Stomach (tissue), 9 donors: Measurements from ENCODE around the gene LSM3. TPM values are rescaled to one million over a fixed set of nuclear protein-coding genes. Genes with fewer than 3 reads are reported as not detected.

Experiments
- DNase-seq, 2 donors: peaks; one replicate each; pipeline versions ENCODE4 v3.0.0 to v3.0.0-alpha.2; 2013 to 2019
- H3K27ac ChIP-seq, 5 donors: fragments of 200-600 bp in 4 of 5; sonication (generic) in 4 of 5; one replicate each; pipeline ENCODE4 v1.5.1; 2013 to 2019; ENCODE audit warnings: mild to moderate bottlenecking in 1 of 5, moderate library complexity in 1 of 5
- H3K27me3 ChIP-seq, 3 donors: fragments of 200-600 bp; sonication (generic); one replicate each; pipeline ENCODE4 v1.5.1; 2017 to 2019; ENCODE audit warnings: mixed run types in 1 of 3
- H3K36me3 ChIP-seq, 4 donors: fragments of 200-600 bp; sonication (generic); 1 replicate in 3 of 4; 2 replicates in 1 of 4; pipeline ENCODE4 v1.5.1; 2016 to 2019
- H3K4me1 ChIP-seq, 4 donors: fragments of 200-600 bp; sonication (generic); one replicate each; pipeline ENCODE4 v1.5.1; 2016 to 2019
- H3K4me3 ChIP-seq, 4 donors: fragments of 200-600 bp; sonication (generic) in 3 of 4; one replicate each; pipeline ENCODE4 v1.5.1; 2016 to 2019; ENCODE audit warnings: mild to moderate bottlenecking in 1 of 4
- H3K9me3 ChIP-seq, 4 donors: fragments of 200-600 bp; sonication (generic); one replicate each; pipeline ENCODE4 v1.5.1; 2016 to 2019
- EP300 ChIP-seq: sonication (generic); formaldehyde crosslinking; IDR thresholded peaks from one replicate; pipeline ENCODE4 v1.6.1; 2017; ENCODE audit warnings: antibody characterized with exemption
- POLR2A ChIP-seq, 4 donors: fragments of 450-650 bp; IDR thresholded peaks; one replicate each; pipeline ENCODE4 v1.6.1; 2016; ENCODE audit warnings: antibody characterized with exemption in 4 of 4, control low read depth in 2 of 4, mild to moderate bottlenecking in 1 of 4, moderate library complexity in 1 of 4
- POLR2AphosphoS5 ChIP-seq, 3 donors: sonication (generic); formaldehyde crosslinking; IDR thresholded peaks; one replicate each; pipeline ENCODE4 v1.6.1; 2016; ENCODE audit warnings: antibody characterized with exemption in 3 of 3
- WGBS, 5 donors: extraction: QIAGEN DNeasy Blood & Tissue Kit in 3 of 5; methylation state at CpG; one replicate each; pipeline versions ENCODE4 v1.1.5 to v1.1.7; 2013 to 2018; 5-methylcytosine and 5-hydroxymethylcytosine counted together
- intact Hi-C: fragments of 100-400 bp; cut with DNase I; formaldehyde crosslinking; loops from one replicate; pipeline ENCODE4 v1.15.1; 2023; ENCODE audit warnings: low total_unique reads
- polyA plus RNA-seq, 3 donors: library from polyadenylated mRNA; stranded (reverse); fragments of 200-250 nt; gene quantifications; one replicate each; pipeline ENCODE4 v1.2.3, GENCODE V29; 2013
- total RNA-seq, 5 donors: library from RNA; depleted of rRNA; stranded (reverse); fragments of >200 nt; gene quantifications; one replicate each; pipeline versions ENCODE4 v1.1.0 to v1.2.3, GENCODE V29; 2014 to 2016
- TF ChIP-seq, protein P1 (sequence below), 7 experiments: fragments of 450-650 bp in 4 of 7; fragments of 200-600 bp in 3 of 7; sonication (generic) in 3 of 7; IDR thresholded peaks; one replicate each; pipeline ENCODE4 v1.5.1; 2016 to 2019; ENCODE audit warnings: antibody characterized with exemption in 7 of 7, control low read depth in 2 of 7, mild to moderate bottlenecking in 1 of 7
- donor health status: healthy with polysubstance abuse.
- donor health status: Bipolar disorder and iron deficiency.
- donor health status: healthy.

The LSM3 gene
- total and polyA plus RNA-seq, 8 donors = 2.2 to 15.0 (median 11.0) TPM

DNA sequence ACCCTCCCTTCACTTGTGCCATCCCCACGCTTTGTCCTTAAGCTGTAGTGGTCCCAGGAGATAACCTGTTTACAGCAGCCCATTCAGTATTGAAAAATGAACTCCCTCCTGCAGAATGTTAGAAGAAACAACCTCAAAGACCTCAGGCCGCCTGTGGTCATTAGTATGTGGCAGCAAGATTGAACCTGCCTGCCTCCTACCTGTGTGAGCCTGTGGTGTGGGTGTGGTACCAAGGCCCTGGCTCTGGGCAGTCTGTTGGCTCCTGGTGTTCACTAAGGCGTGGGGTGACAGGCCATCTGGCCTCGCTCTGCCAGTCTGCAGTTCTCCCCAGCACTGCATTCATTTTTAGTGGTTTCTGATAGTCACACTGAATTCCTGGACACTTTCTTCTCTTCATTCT lies 21.0 kb downstream of the LSM3 start:
- Histone ChIP-seq H3K27me3 (no peaks in the 10 kb centered on the region), H3K4me3 (no peak overlapping the region), H3K27ac (no peak overlapping the region), H3K4me1 (peaks cover 3 to 29% (median 13%) of the 10 kb centered on the region in 4 donors), H3K36me3 (peaks cover 0 to 33% (median 26%) of the 10 kb centered on the region in 4 donors), H3K9me3 (no peaks in the 10 kb centered on the region)
- no peak for DNase-seq
- no peak for TF ChIP-seq POLR2AphosphoS5 (IDR thresholded peaks at IDR 0.05)
- TF ChIP-seq, protein P1, sequence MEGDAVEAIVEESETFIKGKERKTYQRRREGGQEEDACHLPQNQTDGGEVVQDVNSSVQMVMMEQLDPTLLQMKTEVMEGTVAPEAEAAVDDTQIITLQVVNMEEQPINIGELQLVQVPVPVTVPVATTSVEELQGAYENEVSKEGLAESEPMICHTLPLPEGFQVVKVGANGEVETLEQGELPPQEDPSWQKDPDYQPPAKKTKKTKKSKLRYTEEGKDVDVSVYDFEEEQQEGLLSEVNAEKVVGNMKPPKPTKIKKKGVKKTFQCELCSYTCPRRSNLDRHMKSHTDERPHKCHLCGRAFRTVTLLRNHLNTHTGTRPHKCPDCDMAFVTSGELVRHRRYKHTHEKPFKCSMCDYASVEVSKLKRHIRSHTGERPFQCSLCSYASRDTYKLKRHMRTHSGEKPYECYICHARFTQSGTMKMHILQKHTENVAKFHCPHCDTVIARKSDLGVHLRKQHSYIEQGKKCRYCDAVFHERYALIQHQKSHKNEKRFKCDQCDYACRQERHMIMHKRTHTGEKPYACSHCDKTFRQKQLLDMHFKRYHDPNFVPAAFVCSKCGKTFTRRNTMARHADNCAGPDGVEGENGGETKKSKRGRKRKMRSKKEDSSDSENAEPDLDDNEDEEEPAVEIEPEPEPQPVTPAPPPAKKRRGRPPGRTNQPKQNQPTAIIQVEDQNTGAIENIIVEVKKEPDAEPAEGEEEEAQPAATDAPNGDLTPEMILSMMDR (IDR thresholded peaks at IDR 0.05) = no peak
- no peak for TF ChIP-seq POLR2A (IDR thresholded peaks at IDR 0.05)
- WGBS, 5 donors = 73 to 95% (median 81%) methylated on average over 4 of the region's 4 CpGs
- intact Hi-C loops = loop anchor here (5.0 to 10.0 kb wide), 2 partner anchors 55 to 268 kb away; no protein-coding TSS in a partner anchor

DNA sequence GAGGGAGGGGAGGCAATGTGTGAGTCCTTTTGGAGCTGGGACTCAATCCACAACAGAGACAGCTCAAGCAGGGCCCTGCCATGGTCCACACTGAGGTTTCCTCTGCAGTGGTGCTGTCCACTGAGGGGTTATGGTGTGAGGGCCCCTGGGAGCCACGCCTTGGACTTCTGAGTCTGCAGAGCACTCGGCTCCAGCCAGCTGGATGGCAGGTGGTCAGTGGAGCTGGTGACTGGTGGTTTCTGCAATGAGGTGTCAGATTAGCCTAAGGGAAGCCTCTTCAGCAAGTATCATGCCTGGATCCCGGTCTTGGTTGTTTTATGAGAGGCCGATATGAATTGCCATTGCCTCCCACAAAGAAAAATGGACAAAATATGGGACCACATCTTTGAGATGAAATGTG lies 21.7 kb downstream of the LSM3 start:
- H3K4me1 ChIP-seq = peaks cover 7 to 36% (median 19%) of the 10 kb centered on the region in 4 donors
- DNase-seq = no peak
- intact Hi-C loops = loop anchor here (5.0 to 10.0 kb wide), 2 partner anchors 55 to 267 kb away; no protein-coding TSS in a partner anchor
- no peaks in the 10 kb centered on the region for H3K9me3 ChIP-seq
- TF ChIP-seq POLR2A (IDR thresholded peaks at IDR 0.05) (no peak), POLR2AphosphoS5 (IDR thresholded peaks at IDR 0.05) (no peak), EP300 (no peak)
- TF ChIP-seq, protein P1 (IDR thresholded peaks at IDR 0.05) = no peak
- peaks cover 0 to 33% (median 26%) of the 10 kb centered on the region in 4 donors for H3K36me3 ChIP-seq
- H3K27me3 ChIP-seq = no peaks in the 10 kb centered on the region
- H3K27ac ChIP-seq = no peak overlapping the region
- H3K4me3 ChIP-seq = no peak overlapping the region
- 72 to 88% (median 85%) methylated on average over 4 of the region's 4 CpGs for WGBS, 5 donors

DNA sequence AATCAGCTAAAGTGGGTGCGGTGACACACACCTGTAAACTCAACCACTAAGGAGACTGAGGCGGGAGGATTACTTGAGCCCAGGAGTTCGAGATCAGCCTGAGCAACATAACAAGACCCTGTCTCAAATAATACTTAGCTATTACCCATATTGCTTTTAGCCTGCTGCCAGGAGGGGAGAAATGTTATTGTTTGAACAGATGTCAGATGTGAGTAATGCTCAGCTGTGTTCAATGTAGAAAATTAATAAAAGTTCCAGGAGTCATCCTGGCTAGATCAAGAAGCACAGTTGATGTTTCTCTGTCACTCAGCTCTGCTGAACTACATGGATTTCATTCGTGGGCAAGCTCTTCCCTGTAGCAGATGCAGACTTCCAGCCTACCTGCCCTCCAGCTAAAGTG lies 22.2 kb downstream of the LSM3 start:
- DNase-seq = no peak
- Histone ChIP-seq H3K4me3 (no peak overlapping the region), H3K27me3 (no peaks in the 10 kb centered on the region), H3K36me3 (peaks cover 0 to 33% (median 26%) of the 10 kb centered on the region in 4 donors), H3K9me3 (no peaks in the 10 kb centered on the region), H3K27ac (no peak overlapping the region), H3K4me1 (peaks cover 7 to 38% (median 19%) of the 10 kb centered on the region in 4 donors)
- 76 to 88% (median 83%) methylated on average over 4 of the region's 4 CpGs for WGBS, 5 donors
- intact Hi-C loops = loop anchor here (5.0 to 10.0 kb wide), 2 partner anchors 54 to 266 kb away; no protein-coding TSS in a partner anchor
- TF ChIP-seq, protein P1 (IDR thresholded peaks at IDR 0.05) = no peak
- TF ChIP-seq POLR2A (IDR thresholded peaks at IDR 0.05) = no peak
- no peak for TF ChIP-seq POLR2AphosphoS5 (IDR thresholded peaks at IDR 0.05)
- TF ChIP-seq EP300 = no peak

DNA sequence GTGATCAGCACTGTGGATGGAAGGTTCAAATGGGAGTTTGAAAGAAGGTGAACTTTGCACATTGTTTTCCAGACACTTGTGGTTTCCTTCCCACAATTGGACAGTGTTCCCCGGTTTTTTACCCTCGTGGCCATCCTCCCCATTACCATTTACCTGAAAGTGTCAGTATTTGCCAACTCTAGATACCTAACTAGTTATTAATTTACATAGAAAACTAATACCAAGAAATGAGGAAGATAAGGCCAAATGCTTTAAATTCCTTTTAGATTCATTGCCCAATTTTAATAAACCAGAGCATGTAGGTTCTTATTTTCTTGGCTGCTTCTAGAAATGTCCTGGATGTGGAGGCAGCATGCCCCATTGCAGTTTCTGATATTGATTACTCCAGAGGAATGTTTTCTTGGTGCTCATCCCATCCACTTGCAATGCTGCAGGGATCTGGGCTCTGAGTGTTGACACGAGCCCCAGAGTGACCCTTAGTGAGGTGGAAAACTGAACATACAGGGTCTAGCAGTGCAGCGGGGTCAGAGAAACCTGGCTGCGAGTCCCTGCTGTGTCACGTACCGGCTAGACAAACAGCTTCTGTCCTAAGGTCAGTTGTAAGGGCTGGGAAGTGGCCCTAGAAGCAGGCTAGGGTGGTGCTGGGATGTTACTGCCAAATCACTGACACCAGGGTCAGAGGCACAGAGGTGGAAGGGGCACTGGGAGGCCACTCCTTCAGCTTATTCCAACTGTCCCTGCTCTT lies 23.5 kb downstream of the LSM3 start:
- TF ChIP-seq EP300 (no peak), POLR2AphosphoS5 (IDR thresholded peaks at IDR 0.05) (no peak), POLR2A (IDR thresholded peaks at IDR 0.05) (no peak)
- TF ChIP-seq, protein P1 (IDR thresholded peaks at IDR 0.05) = no peak
- peaks cover 0 to 27% (median 24%) of the 10 kb centered on the region in 4 donors for H3K36me3 ChIP-seq
- no peak for DNase-seq
- intact Hi-C loops = loop anchor here (5.0 to 10.0 kb wide), 2 partner anchors 53 to 265 kb away; no protein-coding TSS in a partner anchor
- no peak overlapping the region for H3K4me3 ChIP-seq
- no peaks in the 10 kb centered on the region for H3K9me3 ChIP-seq
- peaks cover 7 to 38% (median 19%) of the 10 kb centered on the region in 4 donors for H3K4me1 ChIP-seq
- H3K27ac ChIP-seq = no peak overlapping the region
- H3K27me3 ChIP-seq = no peaks in the 10 kb centered on the region
- 34 to 54% (median 40%) methylated on average over 5 to 7 of the region's 7 CpGs for WGBS, 5 donors
